GM15510 (cell line): Measurements from ENCODE around the gene TSC22D4.

Source experiments
- POLR2A ChIP-seq: IDR thresholded peaks from 3 replicates; pipeline ENCODE4 v1.6.1; 2011; ENCODE audit warnings: borderline replicate concordance; ENCODE audit not compliant: insufficient read length; ENCODE audit errors: extremely low read depth

The TSC22D4 gene

DNA sequence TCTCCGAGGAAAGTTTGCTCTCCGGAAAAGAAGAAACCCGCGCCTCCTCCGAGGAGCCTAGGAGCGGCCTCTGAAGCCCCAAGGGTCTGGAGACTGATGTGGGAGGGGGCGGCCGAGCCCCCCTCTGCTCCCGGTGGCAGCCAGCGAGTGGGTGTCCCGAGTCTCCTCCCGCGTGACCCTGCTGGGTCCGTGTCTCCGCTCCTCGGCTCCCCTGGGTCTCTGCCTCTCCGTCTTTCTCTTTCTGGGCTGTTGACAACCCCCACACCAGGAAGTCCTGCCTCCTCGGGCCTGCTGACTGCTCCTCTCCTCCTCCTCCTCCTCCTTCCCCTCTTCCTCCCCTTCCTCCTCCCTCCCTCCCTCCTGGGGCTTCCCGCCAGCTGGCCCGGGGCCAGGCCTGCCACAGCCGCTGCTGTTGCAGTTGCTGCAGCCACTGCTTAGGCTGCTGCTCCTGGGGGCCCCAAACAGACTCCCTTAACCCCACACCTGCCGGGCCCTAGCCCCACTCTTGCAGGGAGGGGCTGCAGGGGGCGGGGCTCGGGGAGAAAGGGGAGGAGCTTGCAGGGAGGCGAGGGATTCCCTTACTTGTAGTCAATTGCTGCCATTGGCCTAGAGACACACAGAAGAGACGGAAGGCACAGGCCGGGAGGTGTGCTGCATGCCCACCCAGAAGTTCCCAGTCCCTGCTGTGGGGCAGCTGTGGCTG is at the start of gene TSC22D4:
Gene TSC22D4, minus strand, starts transcription at position 257 of the 703 bp plus-strand sequence. CDS start 1,176 bp downstream, outside the sequence.
- peak; percentile 79 for TF ChIP-seq POLR2A

DNA sequence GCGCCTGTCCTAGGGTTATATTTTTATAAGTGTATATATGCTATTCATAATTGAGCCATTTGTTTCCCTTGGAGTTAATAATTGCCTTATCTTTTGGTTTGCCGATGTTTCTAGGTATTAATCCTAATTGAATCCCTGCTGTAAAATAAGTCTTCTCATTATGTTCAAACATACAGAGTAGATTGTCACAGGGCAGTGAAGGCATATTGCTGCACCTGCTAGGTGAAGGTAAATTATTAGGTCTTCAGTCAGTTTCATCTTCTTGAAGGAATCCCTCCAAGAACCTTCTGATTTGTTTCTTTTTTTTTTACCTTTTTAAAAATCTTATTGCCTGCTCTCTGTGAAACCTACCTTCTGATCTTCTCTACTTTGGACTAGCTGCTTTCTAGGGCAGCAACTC is 42.1 kb upstream of the TSC22D4 start:
- no peak for TF ChIP-seq POLR2A

DNA sequence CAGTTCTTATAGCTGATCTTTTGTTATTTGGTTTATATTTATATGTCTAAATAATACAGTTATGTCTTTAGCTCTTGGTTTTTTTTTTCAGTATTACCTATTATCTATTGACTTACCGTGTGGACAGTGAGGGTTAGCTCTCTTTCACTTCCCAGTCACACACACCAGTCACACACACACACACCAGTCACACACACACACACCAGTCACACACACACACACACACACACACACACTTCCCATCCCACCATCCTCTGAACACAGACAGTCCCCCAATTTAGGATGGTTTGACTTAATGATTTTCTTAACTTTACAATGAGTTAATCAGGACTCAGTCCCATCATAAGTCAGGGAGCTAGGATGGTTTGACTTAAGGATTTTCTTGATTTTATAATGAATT is 41.1 kb upstream of the TSC22D4 start:
- no peak for TF ChIP-seq POLR2A

GRCh38 chr7:100519580-100519979 is 40.6 kb upstream of the TSC22D4 start:
- TF ChIP-seq POLR2A, result no peak

DNA sequence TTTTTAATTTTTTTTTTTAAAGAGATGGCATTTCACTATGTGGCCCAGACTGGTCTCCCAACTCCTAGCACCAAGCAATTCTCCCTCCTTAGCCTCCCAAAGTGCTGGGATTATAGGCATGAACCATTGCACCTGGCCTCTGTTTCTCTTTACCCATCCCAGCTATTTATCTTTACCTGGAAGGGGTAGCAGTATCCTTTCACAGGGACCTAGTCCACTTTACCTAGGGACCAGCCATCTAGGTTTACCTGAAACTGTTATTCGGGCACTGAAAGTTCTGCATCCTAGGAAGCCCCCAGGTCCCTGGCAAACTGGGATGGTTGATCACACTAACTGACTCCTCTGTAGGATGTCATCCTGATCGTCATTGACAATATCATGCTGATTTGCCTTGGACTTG is 38.3 kb upstream of the TSC22D4 start:
- no peak for TF ChIP-seq POLR2A

DNA sequence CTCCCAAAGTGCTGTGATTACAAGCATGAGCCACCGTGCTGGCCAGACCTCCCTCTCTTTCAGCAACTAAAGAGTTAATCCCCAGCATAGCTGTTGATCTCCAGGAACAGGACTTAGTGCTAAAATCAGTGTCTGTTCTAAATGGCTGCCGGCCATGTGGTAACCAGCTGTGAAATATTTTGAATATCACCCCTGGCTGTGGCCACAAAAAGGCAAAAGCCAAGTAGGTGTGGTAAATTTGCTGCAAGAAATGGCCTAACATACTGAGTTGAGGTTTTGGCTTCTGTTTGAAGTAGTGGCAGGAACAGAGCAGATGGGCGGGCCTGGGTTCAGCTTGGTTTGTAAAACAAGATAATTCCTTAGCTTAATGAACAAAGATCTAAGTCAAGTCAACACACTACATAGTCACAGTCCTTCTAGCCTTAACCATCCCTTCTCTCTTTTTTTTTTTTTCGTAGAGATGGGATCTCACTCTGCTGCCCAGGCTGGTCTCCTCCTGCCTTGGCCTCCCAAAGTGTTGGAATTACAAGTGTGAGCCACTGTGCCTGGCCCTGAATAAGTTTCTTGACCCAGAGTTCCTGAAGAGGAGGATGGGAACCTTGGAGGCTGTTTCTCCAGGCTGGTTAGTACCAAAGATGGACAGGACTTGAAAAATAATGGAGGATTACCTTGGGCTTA is 37.3 kb upstream of the TSC22D4 start:
- no peak for TF ChIP-seq POLR2A

DNA sequence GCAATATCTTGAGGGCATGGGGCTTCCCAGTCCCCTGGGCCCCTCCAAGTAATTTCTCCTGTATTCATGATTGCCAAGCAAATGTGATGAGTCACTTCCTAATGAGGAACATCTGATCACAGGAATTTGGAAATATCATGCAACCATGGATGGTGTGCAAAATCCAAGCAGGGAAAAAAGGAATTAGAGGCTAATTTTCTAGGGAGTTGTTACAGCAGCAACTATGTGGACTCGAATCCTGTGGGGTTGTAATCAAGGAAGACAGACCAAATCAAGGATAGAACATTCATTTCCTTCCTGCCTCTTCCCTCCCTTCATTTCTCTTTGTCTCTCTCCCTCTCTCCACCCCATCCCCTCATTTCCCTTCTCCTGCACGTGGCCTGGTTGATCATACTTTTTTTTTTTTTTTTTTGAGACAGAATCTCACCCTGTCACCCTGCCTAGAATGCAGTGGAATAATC is 36.1 kb upstream of the TSC22D4 start:
- no peak for TF ChIP-seq POLR2A

DNA sequence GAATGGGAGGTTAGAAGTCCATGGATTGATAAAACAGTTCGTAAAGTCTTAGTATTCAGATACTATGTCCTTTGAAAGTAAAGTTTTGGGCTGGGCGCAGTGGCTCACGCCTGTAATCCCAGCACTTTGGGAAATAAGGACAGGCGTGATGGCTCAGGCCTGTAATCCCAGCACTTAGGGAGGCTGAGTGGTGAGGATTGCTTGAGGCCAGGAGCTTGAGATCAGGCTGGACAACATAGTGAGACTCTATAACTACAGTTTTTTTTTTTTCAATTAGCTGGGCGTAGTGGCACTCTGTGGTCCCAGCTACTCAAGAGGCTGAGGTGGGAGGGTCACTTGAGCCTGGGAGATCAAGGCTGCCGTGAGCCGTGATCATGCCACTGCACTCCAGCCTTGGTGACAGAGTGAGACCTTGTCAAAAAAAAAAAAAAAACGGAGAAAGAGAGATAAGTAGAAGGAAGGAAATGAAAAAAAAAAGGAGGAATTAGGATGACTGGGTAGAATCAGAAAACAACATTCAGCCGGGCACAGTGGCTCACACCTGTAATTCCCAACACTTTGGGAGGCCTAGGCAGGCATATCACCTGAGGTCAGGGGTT is 34.3 kb upstream of the TSC22D4 start:
- no peak for TF ChIP-seq POLR2A

DNA sequence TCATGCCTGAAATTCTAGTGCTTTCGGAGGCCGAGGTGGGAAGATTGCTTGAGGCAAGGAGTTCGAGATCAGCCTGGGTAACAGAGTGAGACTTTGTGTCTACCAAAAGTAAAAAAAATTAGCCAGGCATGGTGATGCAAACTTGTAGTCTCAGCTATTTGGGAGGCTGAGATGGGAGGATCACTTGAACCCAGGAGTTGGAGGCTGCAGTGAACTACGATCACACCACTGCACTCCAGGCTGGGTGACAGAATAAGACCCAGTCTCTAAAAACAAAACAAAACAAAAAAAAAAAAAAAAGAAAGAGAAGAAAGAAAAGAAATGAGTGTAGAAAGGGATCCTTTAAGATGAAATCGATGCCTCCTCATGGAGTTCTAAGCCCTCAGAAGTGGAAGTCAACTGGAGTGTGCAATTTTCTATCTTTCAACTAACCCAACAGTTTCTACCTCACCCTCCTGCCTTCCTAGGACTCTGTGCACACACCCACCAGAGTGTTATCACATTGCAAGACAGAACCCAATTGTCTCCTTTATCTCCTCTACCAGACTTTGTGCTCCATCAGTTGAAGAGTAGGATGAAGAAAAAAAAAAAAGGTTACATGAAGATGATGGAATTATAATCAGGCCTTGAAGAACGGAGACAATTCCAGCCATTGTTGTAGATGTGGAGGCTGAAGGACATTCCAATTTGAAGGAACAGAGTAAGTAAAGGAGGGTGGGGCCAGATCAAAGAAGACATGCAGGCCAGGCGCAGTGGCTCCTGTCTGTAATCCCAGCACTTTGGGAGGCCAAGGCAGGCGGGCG is 31.6 kb upstream of the TSC22D4 start:
- no peak for TF ChIP-seq POLR2A

DNA sequence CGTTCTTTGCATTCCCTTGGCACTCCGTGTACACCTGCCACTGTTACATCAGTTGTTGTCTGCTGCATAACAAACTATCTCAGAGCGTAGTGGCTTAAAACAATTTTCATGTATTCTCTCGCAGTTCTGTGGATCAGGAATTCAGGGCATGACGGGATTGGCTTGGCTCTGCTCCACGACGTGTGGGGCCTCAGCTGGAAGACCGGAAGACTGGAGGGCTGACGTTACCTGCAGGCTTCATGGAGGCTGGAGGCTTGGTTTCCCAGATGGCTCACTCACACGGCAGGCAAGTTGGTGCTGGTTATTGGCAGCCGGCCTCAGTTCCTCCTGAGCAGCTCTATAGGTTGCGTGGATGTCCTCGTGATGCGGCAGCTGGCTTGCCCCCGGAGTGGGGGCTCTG is 30.2 kb upstream of the TSC22D4 start:
- TF ChIP-seq POLR2A, result no peak

- no peak for TF ChIP-seq POLR2A
These were observed 27.4 kb upstream of the TSC22D4 start for GRCh38 chr7:100506356-100506923.

- TF ChIP-seq POLR2A, result no peak
These were observed 26.0 kb upstream of the TSC22D4 start for GRCh38 chr7:100504887-100505611.

- no peak for TF ChIP-seq POLR2A
These were observed 17.5 kb upstream of the TSC22D4 start for GRCh38 chr7:100496509-100496908.
